Measurements from ENCODE around the gene SLC2A4RG. TPM values are rescaled to one million over a fixed set of nuclear protein-coding genes. Genes with fewer than 3 reads are reported as not detected.

Gene SLC2A4RG
- total RNA-seq, 1 experiment from 2014 or later, result 121 TPM

DNA sequence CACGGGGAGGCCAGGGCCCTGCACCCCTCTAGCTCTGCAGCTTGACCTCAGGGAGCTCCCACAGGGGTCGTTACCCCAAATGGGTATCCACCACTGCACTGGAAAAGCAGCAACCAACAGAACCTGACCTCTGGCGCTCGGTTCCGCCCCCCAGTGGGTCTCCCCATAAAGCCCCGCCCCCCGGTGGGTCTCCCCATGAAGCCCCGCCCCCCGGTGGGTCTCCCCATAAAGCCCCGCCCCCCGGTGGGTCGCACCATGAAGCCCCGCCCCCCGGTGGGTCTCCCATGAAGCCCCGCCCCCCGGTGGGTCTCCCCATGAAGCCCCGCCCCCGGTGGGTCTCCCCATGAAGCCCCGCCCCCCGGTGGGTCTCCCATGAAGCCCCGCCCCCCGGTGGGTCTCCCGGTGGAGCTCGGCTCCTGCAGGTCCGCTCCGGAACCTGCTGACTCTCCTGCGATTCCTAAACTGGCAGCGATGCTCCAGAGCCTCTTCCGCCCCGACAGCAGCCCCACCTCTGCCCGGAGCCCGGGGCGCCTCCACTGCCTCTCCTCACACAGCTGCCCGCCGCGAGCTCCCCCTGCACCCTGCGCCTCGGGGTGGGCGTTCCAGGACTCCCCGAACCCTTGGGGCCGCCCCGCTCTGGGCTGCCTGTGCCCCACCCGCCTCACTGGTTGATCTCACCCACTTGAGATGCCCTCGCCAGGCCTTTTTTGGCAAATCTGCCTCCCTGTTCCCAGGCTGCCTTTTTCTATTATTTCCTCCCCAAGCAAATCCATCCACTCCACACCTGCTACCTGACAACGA is 12.1 kb downstream of the SLC2A4RG start:
- ATAC-seq, result peak; percentile 15; the same call in 1 of the 2 replicates
- intact Hi-C loops (cut with micrococcal nuclease), result no loop called here
- Histone ChIP-seq H4K20me1 (ENCODE audit: insufficient read depth) (no peaks in the 10 kb centered on the region), H3K9me2 (ENCODE audit: insufficient read depth) (no peaks in the 10 kb centered on the region), H3K27ac (ENCODE audit: low read depth, low read length) (no peak overlapping the region), H2AFZ (ENCODE audit: low read depth, low read length, poor library complexity, severe bottlenecking) (no peak overlapping the region), H3K9me3 (ENCODE audit: control insufficient read depth in 1 of 2, insufficient read depth in 1 of 2, low read depth in 1 of 2, low read length in 2 of 2) (no peaks in the 10 kb centered on the region), H3K4me2 (ENCODE audit: low read length) (no peak overlapping the region), H3K27me3 (ENCODE audit: insufficient read depth, low read length) (no peaks in the 10 kb centered on the region), H3K36me3 (ENCODE audit: control insufficient read depth in 1 of 2, insufficient read depth in 2 of 2, low read length in 2 of 2) (no peaks in the 10 kb centered on the region), H3K79me2 (ENCODE audit: insufficient read depth, low read length) (no peaks in the 10 kb centered on the region), H3K4me3 (replicated peaks in 1 of 2; ENCODE audit: low read depth in 1 of 2, low read length in 2 of 2) (no peak overlapping the region), H3K4me1 (ENCODE audit: control insufficient read depth in 1 of 2, insufficient read depth in 2 of 2, low read length in 2 of 2) (no peaks in the 10 kb centered on the region), H3K9ac (ENCODE audit: low read length) (no peak overlapping the region)
- POLR2A ChIA-PET, result interaction anchor here (0.7 kb wide), 1 partner anchor 76 kb away, joined by 3 read pairs; no protein-coding TSS in a partner anchor
- TF ChIP-seq, protein P1, sequence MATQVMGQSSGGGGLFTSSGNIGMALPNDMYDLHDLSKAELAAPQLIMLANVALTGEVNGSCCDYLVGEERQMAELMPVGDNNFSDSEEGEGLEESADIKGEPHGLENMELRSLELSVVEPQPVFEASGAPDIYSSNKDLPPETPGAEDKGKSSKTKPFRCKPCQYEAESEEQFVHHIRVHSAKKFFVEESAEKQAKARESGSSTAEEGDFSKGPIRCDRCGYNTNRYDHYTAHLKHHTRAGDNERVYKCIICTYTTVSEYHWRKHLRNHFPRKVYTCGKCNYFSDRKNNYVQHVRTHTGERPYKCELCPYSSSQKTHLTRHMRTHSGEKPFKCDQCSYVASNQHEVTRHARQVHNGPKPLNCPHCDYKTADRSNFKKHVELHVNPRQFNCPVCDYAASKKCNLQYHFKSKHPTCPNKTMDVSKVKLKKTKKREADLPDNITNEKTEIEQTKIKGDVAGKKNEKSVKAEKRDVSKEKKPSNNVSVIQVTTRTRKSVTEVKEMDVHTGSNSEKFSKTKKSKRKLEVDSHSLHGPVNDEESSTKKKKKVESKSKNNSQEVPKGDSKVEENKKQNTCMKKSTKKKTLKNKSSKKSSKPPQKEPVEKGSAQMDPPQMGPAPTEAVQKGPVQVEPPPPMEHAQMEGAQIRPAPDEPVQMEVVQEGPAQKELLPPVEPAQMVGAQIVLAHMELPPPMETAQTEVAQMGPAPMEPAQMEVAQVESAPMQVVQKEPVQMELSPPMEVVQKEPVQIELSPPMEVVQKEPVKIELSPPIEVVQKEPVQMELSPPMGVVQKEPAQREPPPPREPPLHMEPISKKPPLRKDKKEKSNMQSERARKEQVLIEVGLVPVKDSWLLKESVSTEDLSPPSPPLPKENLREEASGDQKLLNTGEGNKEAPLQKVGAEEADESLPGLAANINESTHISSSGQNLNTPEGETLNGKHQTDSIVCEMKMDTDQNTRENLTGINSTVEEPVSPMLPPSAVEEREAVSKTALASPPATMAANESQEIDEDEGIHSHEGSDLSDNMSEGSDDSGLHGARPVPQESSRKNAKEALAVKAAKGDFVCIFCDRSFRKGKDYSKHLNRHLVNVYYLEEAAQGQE (IDR thresholded peaks at IDR 0.05; ENCODE audit: low read depth), result no peak
- TF ChIP-seq RAD21 (IDR thresholded peaks at IDR 0.05; ENCODE audit: low read depth) (no peak), ELF1 (IDR thresholded peaks at IDR 0.05; ENCODE audit: borderline replicate concordance, low read depth) (no peak), MAX (IDR thresholded peaks at IDR 0.05) (no peak)
- CTCF ChIA-PET, result no interaction called here
- no peak for DNase-seq (ENCODE audit: low read depth, low spot score)
- RAD21 ChIA-PET (ENCODE audit: low non-redundant PET in 1 of 2, low total read pairs in 2 of 2, uncharacterized antibody in 2 of 2, unreplicated experiment in 2 of 2), result no interaction called here
- BruUV-seq (replicated peaks), result no TSS peak

Measured in HCT116 (cell line).